Activated CD4-positive, alpha-beta T cell treated with anti-CD3 and anti-CD28 coated beads, Interleukin-2, amount 50 U/mL, for 48 hours (primary cell): ENCODE data around the gene DPYD.

Experiments
- DNase-seq, 2 experiments: peaks; one replicate each; pipeline ENCODE4 v3.0.0-alpha.2; 2020

DPYD gene

DNA sequence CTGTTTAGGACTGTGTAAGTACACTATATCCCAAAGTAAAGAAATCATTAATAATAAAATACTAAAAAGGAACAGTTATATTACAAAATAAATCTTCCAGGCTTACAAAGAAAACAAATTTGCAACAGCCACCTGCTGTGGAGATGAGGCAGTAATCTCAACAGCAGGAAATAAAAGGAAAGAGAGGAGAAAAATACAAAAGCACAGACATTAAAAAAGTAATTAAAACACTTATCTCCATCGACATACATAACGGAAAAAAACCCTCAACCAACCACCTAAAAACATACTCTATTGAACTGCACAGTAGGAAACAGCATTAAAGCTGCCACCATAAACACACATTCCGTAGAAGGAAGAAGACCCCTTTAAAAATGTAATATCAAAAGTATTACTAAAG, 317.6 kb downstream of the DPYD start:
- DNase-seq, result no peak

DNA sequence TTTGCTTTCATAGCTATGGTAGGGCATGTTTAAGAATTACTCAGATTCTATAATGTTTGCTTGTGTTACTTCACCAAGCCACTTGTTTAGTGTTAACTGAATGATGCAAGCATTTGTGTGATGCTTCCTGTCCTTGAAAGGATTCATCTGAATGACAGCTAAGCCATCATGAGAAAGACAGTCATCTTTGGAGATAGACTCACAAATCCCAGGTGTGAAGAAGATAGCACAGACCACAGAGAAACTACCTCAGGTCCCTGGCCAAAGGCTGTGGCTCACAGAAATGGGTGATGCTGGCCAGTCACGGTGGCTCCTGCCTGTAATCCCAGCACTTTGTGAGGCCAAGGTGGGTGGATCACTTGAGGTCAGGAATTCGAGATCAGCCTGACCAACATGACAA, 321.4 kb downstream of the DPYD start:
- no peak for DNase-seq

- no peak for DNase-seq
Observed at GRCh38 chr1:97593192-97593591, 327.6 kb downstream of the DPYD start.

- DNase-seq, result no peak
Observed at GRCh38 chr1:97588772-97589171, 332.1 kb downstream of the DPYD start.

DNA sequence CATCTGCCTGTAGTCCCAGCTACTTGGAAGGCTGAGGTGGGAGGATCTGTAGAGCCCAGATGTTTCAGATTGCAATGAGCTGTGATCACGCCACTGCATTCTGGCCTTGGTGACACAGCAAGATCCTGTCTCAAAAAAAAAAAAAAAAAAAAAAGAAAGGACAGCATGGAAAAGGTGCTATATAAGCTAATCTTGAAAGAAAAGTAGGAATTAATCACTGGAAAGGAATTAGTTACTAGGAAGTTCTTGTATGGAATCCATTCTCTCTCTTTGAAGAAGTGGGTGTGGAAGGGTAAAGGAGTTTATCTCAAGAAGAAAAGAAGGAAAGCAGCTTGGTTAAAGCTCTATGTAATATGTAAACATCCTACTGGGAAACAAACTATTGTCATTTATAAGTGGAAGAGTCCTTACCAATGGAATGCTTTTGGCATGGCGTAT, 339.2 kb downstream of the DPYD start:
- no peak for DNase-seq

DNA sequence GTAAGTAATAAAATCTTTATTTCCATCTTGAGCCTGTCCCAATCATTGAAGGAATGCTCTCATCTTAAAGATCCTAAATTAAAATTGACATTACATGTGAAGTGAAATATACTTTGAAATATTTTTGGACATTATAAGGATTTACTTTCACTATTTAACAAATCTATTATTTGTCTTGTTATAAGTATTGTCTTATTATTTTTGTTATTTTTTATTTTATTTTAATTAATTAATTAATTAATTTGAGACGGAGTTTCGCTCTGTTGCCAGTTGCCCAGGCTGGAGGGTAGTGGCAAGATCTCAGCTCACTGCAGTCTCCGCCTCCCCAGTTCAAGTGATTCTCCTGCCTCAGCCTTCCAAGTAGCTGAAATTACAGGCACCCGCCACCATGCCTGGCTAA, 343.2 kb downstream of the DPYD start:
- DNase-seq, result no peak

- DNase-seq, result no peak
Observed at GRCh38 chr1:97573553-97573952, 347.3 kb downstream of the DPYD start.

GRCh38 chr1:97572561-97572960, 348.3 kb downstream of the DPYD start:
- no peak for DNase-seq

GRCh38 chr1:97571760-97572159, 349.1 kb downstream of the DPYD start:
- no peak for DNase-seq

- DNase-seq, result no peak
Observed at GRCh38 chr1:97570691-97571090, 350.1 kb downstream of the DPYD start.

DNA sequence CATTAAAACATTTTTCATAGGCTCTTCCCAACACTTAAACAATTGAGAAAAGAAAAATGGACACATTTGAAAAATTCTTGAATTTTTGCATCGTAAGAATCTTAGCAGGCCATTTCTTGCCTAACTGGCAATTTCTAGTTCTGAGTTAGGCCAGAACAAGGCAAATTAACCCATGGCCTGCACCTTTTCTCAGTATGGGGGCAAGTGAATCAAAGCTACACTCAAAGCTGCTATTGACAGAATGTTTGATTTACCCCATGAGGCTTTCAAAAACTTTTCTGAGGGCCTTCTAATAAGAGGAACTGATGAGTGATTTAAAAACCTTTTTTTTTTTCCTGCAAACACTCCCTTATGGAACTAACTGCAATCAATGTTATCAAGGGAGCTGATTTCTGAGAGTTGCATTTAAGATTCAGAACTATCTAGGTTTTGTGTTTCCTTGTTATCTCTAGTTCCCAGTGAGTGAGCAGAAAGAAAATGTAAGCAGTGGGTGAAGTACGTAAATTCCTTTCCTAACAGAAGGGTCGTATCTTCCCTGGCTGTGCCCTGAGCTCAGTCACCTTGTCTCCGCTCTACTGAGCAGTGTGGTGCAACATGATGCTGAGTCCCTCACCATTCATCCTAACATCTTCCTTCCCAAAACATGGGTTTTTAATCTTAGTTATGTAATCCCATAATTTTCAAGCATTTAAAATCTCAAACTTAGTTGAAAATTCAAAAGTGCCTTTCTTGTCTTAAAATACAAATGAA, 353.7 kb downstream of the DPYD start:
- DNase-seq, result no peak

DNA sequence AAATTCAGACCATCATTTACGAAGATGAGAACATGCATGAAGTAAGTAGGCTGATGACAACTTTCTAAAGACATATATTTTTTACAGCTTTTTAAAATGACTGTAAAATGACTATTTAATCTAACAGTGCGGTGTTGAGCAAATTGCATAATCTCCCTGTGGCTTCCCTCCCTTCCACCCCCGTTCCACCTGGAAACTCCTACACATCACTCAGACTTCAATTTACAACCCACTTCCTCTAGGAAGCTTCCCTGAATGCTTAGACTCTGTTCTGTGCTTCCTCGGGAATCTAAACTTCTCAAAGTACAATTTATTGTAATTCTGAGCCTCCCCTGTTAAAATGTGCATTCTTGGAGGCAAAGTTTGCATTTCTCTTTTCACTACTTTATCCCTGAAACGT, 354.9 kb downstream of the DPYD start:
- DNase-seq, result no peak

GRCh38 chr1:97563926-97564325, 356.9 kb downstream of the DPYD start:
- no peak for DNase-seq

DNA sequence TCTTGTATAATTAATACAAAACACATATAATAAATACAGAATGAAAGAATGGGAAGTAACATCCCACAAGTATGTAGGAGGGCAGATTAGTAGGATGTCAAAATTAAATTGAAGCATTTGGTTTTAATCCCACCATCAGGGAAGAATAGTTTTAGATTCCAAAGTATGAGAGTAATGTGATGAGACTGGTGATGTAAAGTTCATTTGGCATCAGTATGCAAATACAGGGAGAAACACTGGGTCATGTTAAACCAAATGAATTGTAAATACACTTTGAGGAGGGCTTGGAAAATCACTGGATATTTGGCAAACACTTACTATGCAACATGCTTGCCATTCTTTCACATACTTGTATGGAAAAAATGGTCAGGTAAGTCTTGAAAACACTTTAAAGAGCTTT, 358.8 kb downstream of the DPYD start:
- no peak for DNase-seq

GRCh38 chr1:97560714-97561113, 360.1 kb downstream of the DPYD start:
- no peak for DNase-seq

DNA sequence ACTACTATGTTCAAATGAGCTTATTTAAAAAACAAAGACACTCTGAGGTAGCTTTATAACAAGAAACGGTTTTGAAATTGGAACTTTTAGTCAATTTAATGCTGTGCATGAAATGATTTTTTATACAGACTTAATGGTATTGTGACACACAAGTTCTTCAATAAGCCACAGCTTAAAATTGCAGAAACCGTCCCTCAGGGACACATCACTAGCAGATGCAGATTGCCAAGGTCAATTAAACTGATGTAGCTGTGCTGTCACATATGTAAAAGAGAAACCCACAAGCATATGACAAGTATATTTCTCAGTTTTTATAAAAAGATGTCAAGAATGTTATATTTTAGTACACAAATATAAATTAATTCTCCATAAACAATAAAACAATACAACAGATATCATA, 366.9 kb downstream of the DPYD start:
- DNase-seq, result no peak

DNA sequence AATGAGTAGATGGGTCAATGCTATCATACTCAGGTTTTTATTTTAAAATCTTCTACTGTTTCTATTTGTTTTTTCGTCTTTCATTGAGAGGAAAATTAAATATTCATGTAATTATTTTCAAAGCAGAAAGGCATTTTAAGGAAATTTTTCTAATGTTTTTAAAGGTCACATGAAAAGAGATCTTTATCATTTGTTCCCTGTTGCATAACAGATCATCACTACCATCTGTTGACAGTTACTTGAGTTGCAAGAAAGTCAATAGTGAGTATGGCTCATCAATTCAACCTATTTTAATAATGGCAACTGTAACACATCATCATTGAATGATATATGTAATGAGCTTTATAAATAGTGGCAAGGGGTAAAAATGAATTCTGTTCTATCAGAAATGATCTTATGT, 369.7 kb downstream of the DPYD start:
- DNase-seq, result no peak

DNA sequence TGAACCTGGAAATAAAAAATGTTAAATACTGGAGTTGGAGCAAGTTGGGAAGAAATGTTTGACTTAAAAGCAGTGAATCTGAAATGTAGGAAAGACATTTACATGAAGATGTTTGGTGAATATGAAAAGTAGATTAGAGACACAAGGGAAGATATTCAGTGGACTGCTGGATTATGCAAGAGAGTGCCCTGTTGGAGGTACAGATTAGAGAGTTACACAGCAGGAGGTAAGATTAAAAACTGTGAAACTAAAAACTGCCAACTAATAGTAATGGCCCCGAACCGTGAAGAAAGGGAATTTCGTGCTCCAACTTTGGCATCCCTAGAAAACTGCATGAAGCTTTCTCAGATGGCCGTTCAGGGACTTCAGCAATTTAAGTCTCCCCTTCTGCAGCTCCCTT, 375.4 kb downstream of the DPYD start:
- DNase-seq, result no peak

DNA sequence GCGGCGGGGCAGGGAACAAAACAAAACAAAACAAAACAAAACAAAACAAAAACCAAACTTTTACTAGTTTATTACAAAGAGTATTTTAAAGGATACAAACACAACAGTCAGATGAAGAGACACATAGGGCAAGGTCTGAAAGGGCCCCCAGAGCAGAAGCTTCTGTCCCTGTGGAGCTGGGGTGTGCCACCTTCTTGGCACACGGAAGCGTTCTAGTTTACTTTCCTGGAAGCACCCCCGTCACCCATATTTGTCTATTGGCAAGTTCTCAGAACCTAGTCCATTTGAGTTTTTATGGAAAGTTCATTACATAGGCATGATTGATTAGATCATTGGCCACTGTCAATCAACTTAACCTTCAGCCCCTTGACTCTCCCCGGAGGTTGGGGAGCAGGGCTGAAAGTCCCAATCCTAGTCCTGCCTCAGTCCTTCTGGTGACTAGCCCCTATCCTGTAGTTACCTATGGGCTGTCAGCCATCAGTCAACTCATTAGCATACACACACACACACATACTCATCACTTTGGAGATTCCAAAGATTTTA, 380.4 kb downstream of the DPYD start:
- DNase-seq, result no peak

- DNase-seq, result no peak
Observed at GRCh38 chr1:97538113-97538512, 382.7 kb downstream of the DPYD start.

- no peak for DNase-seq
Observed at GRCh38 chr1:97533358-97533757, 387.5 kb downstream of the DPYD start.

GRCh38 chr1:97529600-97529999, 391.2 kb downstream of the DPYD start:
- DNase-seq, result no peak

- DNase-seq, result no peak
Observed at GRCh38 chr1:97524211-97524610, 396.6 kb downstream of the DPYD start.

DNA sequence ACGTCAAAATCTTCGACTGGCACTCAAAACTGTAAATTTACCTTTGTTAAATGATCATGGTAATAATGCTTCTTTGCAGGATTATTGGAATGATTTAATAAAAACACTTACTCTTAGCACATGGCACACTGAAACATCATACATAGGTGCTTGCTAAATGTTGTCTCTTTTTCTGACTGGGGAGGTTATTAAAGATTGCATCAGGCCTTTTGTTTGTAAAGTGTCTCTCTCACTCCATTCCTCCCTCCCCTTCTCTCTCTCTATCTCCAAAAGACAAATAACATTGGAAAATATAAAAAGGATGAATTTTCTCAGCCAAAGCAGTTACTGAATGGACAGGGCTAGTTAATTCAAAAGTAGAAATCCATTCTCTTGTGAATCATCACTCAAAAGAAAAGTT, 404.2 kb downstream of the DPYD start:
- no peak for DNase-seq

- DNase-seq, result no peak
Observed at GRCh38 chr1:97508653-97509218, 412.1 kb downstream of the DPYD start.
